IPS DF 6.9 (cell line): ENCODE data around the gene PHACTR3.

Experiments
- DNase-seq: peaks from one replicate; pipeline ENCODE4 v3.0.0-alpha.2; 2013; ENCODE audit warnings: low read depth, low spot score
- H3K27ac ChIP-seq: one replicate; pipeline ENCODE4 v1.5.1; 2013; ENCODE audit warnings: low read length, control low read depth
- H3K27me3 ChIP-seq: 2 replicates; pipeline ENCODE4 v1.6.1; 2013; ENCODE audit warnings: mild to moderate bottlenecking, low read length; ENCODE audit not compliant: control insufficient read depth, insufficient read depth
- H3K36me3 ChIP-seq: 2 replicates; pipeline ENCODE4 v1.6.1; 2013; ENCODE audit warnings: low read length; ENCODE audit not compliant: control insufficient read depth, insufficient read depth
- H3K4me1 ChIP-seq: 2 replicates; pipeline ENCODE4 v1.6.1; 2013; ENCODE audit warnings: low read length; ENCODE audit not compliant: control insufficient read depth, insufficient read depth
- H3K4me3 ChIP-seq: 2 replicates; pipeline ENCODE4 v1.5.1; 2013; ENCODE audit warnings: mild to moderate bottlenecking, low read length
- H3K9me3 ChIP-seq: 2 replicates; pipeline ENCODE4 v1.6.1; 2013; ENCODE audit warnings: low read length, inconsistent platforms; ENCODE audit not compliant: control insufficient read depth, insufficient read depth
- WGBS: extraction: QIAGEN DNeasy Blood & Tissue Kit; methylation state at CpG from one replicate; pipeline ENCODE4 v1.1.7; 2013; ENCODE audit warnings: mixed read lengths, missing lambda C conversion rate; ENCODE audit not compliant: insufficient read length, insufficient coverage; 5-methylcytosine and 5-hydroxymethylcytosine counted together

The PHACTR3 gene

DNA sequence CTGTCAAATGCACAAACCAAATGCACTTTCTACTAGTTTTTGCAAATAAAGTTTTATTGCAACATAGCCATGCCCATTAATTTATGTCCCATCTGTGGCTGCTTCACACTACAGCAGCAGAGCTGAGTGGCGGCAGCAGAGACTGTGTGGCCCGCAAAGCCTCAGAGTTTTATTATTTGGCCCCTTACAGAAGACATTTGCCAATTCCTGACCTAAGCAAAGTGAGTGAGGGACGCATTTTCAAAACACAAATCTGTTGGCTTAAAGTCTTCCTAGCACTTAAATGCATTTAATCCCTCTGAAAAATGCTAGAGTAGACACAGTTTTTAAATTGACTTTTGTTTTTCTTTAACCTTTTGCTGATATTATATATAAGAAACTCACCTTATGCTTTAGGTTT is 126.4 kb downstream of the PHACTR3 start:
- no peaks in the 10 kb centered on the region for H3K36me3 ChIP-seq
- no CpG with 5 or more reads among the region's 3 CpGs for WGBS
- peaks cover 28% of the 10 kb centered on the region for H3K9me3 ChIP-seq
- H3K4me1 ChIP-seq, result no peaks in the 10 kb centered on the region
- H3K27ac ChIP-seq, result no peak overlapping the region
- no peak overlapping the region for H3K4me3 ChIP-seq
- no peak for DNase-seq
- no peaks in the 10 kb centered on the region for H3K27me3 ChIP-seq

DNA sequence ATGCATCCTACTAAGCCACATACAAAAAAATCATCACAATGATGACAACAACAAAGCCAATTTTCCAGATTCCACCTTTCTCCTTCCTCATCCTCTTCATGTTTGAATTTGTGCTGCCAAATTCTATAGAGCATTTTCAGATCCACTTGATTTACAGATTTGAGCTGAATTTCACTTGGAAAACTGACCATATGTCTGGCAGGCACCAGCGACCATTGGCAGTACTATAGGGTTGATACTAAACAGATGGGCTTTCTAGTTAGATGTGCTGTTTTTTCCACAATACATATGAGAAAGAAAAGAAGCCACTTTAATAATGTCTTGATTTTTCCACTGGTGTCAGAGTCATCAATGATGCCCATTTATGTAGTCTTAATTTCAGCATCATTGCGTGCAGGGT is 127.0 kb downstream of the PHACTR3 start:
- Histone ChIP-seq H3K4me1 (no peaks in the 10 kb centered on the region), H3K27me3 (no peaks in the 10 kb centered on the region), H3K4me3 (no peak overlapping the region), H3K36me3 (no peaks in the 10 kb centered on the region), H3K27ac (no peak overlapping the region), H3K9me3 (peaks cover 25% of the 10 kb centered on the region)
- no CpG with 5 or more reads among the region's 2 CpGs for WGBS
- DNase-seq, result no peak

DNA sequence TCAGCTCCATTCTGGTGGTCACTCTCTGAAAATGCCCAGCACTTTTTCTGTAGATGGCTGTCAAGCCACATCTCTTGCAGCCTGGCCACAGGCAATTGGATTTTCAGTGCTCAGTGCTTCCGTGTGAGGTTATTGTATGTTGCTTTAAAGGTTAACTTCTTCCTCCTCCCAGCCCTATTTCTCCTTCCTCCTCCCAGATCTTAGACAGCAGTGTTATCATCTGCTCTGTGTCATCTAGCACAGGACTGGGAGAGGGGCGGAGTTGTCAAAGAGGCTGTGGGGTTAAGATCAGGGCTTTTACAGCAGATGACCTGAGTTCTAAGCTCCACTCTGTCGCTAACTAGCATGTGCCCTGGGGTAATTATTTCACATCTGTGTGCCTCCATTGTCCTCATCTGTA is 129.0 kb downstream of the PHACTR3 start:
- Histone ChIP-seq H3K27ac (no peak overlapping the region), H3K9me3 (peaks cover 37% of the 10 kb centered on the region), H3K4me3 (no peak overlapping the region), H3K4me1 (no peaks in the 10 kb centered on the region), H3K36me3 (no peaks in the 10 kb centered on the region), H3K27me3 (no peaks in the 10 kb centered on the region)
- no CpG with 5 or more reads among the region's 3 CpGs for WGBS
- no peak for DNase-seq

DNA sequence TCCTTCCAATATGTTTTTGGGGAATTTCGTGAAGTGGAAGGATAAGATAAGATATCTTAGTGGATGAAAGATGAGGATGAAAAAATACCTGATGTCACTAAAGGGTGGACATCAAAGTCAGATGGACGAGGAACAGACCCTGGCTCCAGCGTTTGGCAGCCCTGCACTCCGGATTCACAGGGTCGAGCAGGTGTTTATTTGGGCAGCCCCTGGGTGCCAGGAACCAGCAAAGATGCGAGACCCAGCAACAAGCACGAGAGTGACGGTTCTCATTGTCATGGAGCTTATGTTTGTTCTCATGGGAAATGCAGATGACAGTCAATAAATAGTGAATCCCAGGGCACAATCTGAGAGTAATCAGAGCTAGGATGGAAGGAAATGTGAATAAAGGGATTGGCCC is 131.1 kb downstream of the PHACTR3 start:
- DNase-seq, result no peak
- Histone ChIP-seq H3K36me3 (no peaks in the 10 kb centered on the region), H3K4me1 (no peaks in the 10 kb centered on the region), H3K27ac (no peak overlapping the region), H3K4me3 (no peak overlapping the region), H3K27me3 (no peaks in the 10 kb centered on the region), H3K9me3 (peaks cover 24% of the 10 kb centered on the region)
- WGBS, result no CpG with 5 or more reads among the region's 8 CpGs

DNA sequence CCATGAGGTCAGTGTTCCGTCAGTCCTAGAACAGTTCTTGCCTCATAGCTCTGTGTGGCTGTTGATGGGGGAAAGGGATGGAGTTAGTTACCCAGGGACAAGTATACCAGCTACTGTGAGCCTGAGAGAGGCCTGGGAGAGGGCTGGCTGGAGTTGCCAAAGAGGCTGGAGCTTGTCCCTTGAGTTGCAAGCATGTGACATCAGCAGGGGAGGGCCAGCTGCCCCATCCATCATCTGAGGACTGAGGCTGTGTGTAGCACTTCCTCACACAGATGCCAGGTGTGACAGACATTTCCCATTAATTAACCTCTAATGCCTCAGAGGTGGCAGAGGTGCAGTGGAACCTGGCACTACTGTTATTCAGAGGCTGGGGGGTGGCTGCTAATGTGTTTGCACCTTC is 131.6 kb downstream of the PHACTR3 start:
- peaks cover 26% of the 10 kb centered on the region for H3K9me3 ChIP-seq
- no peak overlapping the region for H3K4me3 ChIP-seq
- no peak for DNase-seq
- H3K4me1 ChIP-seq, result no peaks in the 10 kb centered on the region
- WGBS, result no CpG with 5 or more reads among the region's 1 CpG
- H3K27ac ChIP-seq, result no peak overlapping the region
- no peaks in the 10 kb centered on the region for H3K36me3 ChIP-seq
- H3K27me3 ChIP-seq, result no peaks in the 10 kb centered on the region

DNA sequence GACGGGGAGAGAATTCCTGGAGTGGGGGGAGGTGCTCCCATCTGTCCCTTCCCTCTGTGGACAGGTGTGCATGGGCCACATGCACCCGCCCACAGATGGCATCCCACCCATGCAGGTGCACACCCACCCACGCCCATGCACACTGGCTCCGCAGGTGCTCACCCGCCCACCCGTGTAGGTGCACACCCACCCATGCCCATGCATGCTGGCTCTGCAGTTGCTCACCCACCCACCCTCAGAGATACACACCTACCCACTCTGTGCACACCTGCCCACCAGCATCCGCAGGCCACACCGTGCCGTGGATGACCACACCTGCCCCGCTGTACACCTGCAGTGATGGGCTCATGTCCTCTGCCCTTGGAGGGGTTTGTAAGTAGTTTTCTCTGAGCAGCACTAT is 132.0 kb downstream of the PHACTR3 start:
- Histone ChIP-seq H3K27ac (no peak overlapping the region), H3K27me3 (no peaks in the 10 kb centered on the region), H3K36me3 (no peaks in the 10 kb centered on the region), H3K4me3 (no peak overlapping the region), H3K4me1 (no peaks in the 10 kb centered on the region), H3K9me3 (peaks cover 28% of the 10 kb centered on the region)
- no CpG with 5 or more reads among the region's 10 CpGs for WGBS
- DNase-seq, result no peak

DNA sequence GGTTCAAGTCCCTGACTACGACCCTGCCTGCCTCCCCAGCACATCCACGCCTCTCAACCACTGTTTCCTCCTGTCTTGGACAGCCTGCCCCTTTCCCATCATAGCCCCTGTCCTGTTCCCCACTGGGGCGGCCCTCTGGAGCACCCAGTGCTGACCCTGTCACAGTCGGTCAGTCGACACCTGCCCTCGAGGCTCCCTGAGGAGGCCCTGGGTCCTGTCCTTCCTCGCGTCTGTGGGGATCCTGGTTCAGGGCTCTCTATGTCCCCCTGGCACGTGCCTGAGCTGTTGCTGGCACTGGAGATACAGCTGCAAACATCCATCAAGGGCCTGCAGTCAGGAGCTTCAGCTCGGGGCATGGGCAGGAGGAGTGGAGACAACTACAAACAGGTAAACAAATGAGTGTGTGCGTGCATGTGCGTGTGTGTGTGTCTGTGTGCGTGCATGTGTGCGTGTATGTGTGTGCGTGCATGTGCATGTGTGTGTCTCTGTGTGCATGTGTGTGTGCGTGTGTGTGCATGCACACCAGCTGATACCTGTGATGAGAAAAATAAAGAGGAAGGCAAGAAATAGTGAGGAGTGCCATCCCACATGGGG is 132.8 kb downstream of the PHACTR3 start:
- WGBS, result no CpG with 5 or more reads among the region's 16 CpGs
- Histone ChIP-seq H3K27me3 (no peaks in the 10 kb centered on the region), H3K36me3 (no peaks in the 10 kb centered on the region), H3K4me3 (no peak overlapping the region), H3K27ac (no peak overlapping the region), H3K9me3 (peaks cover 29% of the 10 kb centered on the region), H3K4me1 (no peaks in the 10 kb centered on the region)
- DNase-seq, result no peak

DNA sequence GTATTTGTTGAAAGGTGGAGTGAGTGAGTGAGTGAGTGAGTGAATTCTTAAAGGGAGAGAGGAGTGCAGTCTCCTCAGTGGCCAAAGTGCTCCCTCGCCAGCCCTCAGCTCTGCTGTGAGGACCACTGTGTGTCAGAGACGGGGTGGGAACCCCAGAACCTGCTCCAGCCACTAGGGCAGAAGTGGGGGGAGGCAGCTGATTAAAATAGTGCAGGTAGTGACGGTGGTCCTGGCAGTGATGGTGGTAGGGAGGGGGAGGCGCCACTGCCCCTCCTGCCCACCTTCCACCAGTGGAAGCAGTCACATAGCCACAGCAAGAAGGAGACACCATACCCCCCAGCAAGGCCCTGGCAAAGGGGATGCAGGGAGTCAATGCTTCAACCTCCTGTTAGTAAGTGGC is 133.5 kb downstream of the PHACTR3 start:
- Histone ChIP-seq H3K4me3 (no peak overlapping the region), H3K27ac (no peak overlapping the region), H3K36me3 (no peaks in the 10 kb centered on the region), H3K9me3 (peaks cover 32% of the 10 kb centered on the region), H3K27me3 (no peaks in the 10 kb centered on the region), H3K4me1 (no peaks in the 10 kb centered on the region)
- WGBS, result no CpG with 5 or more reads among the region's 4 CpGs
- DNase-seq, result no peak

DNA sequence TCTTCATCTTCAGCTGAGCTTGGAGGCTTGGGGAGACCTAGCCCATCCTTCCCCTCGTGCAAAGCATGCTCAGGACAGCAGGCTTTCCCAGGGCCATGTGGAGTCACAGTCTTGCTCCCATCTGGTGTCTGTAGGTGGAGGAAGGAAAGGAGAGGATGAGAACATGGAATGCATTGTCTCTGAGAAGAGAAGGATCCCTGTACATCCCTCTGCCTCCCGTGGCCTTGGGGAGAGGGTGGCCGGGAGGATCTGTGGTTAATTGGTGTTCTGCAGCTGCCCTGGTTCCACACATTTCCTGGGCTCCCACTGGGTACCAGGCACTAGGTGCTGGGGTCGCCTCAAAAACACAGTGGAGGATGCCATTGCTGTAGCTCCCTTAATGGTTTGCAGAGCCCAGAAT is 134.5 kb downstream of the PHACTR3 start:
- Histone ChIP-seq H3K9me3 (peaks cover 37% of the 10 kb centered on the region), H3K4me1 (no peaks in the 10 kb centered on the region), H3K4me3 (no peak overlapping the region), H3K27me3 (no peaks in the 10 kb centered on the region), H3K27ac (no peak overlapping the region), H3K36me3 (no peaks in the 10 kb centered on the region)
- WGBS, result no CpG with 5 or more reads among the region's 4 CpGs
- no peak for DNase-seq

DNA sequence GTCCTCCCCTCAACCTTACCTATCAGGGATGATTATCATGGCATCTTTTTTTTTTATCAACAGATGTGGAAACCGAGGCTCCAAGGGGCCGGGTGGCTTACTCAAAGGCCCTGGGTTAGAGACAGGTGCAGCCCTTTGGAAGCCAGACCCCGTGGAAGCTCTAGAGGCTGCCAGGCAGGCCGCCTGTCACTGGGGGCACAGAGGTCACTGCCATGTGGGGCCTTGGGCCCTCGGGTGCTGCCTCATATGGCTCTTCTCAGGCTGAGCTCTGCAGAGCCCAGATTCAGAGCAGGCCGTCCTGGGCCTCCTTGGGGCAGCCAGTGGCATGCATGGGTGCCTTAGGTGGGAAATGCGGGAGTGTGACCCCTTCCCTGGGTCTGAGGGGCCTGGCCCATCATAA is 136.3 kb downstream of the PHACTR3 start:
- no peaks in the 10 kb centered on the region for H3K4me1 ChIP-seq
- DNase-seq, result no peak
- no peak overlapping the region for H3K4me3 ChIP-seq
- no peaks in the 10 kb centered on the region for H3K36me3 ChIP-seq
- peaks cover 40% of the 10 kb centered on the region for H3K9me3 ChIP-seq
- WGBS, result no CpG with 5 or more reads among the region's 7 CpGs
- no peak overlapping the region for H3K27ac ChIP-seq
- H3K27me3 ChIP-seq, result no peaks in the 10 kb centered on the region

DNA sequence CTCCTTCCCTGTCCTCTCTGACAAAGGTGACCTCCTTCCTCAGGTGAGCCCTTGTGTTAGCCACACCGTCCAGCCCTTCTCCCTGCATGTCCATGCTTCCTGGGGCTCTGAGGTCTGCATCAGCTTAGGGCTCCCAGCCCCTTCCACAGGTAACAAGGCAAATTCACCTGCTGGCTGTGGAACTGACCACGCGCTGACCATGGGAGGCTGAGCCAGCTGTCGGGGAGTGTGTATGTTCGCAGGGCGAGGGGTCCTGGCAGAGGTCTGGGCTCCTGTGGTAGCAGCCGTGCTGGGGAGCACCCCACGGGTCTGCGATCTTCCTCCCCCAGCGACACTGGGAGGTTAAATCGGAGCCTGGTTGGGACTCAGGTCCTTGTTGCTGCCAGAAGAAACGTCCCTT is 136.7 kb downstream of the PHACTR3 start:
- peaks cover 42% of the 10 kb centered on the region for H3K9me3 ChIP-seq
- H3K36me3 ChIP-seq, result no peaks in the 10 kb centered on the region
- no peak overlapping the region for H3K27ac ChIP-seq
- no peak overlapping the region for H3K4me3 ChIP-seq
- no peaks in the 10 kb centered on the region for H3K4me1 ChIP-seq
- H3K27me3 ChIP-seq, result no peaks in the 10 kb centered on the region
- no CpG with 5 or more reads among the region's 12 CpGs for WGBS
- no peak for DNase-seq
